Measurements from ENCODE around the gene DGKH. TPM values are rescaled to one million over a fixed set of nuclear protein-coding genes. Genes with fewer than 3 reads are reported as not detected.

The DGKH gene
- total RNA-seq, 1 experiment from 2014 or later = 5.2 TPM

DNA sequence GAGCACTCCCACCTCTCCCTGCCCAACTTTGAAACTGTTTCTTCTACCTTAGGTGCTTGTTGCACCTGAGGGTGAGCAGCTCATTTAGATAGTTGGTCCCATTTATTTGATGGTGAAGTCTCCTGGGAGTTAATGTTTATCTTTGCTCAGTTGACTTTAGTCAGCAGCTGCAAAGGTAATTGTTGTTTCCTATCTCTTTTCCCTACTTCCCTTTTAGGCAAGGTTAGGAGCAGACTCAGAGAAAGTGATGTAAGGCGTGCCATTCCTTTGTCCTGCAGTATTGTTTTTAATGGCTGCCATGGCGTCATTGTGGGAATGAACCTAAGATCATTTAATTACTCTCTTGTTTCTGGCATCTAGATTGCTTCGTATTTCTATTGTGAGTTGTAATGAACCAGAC is 235.1 kb downstream of the DGKH start:
- intact Hi-C loops (cut with micrococcal nuclease; ENCODE audit: unreplicated experiment) = no loop called here
- POLR2A ChIA-PET = no interaction called here
- CTCF ChIA-PET = no interaction called here
- Histone ChIP-seq H3K27me3 (replicated peaks; ENCODE audit: control insufficient read depth, insufficient read depth, low read length) (no peaks in the 10 kb centered on the region), H3K4me3 (ENCODE audit: low read depth, low read length) (no peak overlapping the region), H3K4me1 (peaks cover 16% of the 10 kb centered on the region), H3K9me3 (no peaks in the 10 kb centered on the region), H3K36me3 (ENCODE audit: control insufficient read depth, insufficient read depth, low read length) (no peaks in the 10 kb centered on the region)
- H3K9me3 Mint-ChIP-seq (ENCODE audit: unreplicated experiment) = no peaks in the 10 kb centered on the region
- no peaks in the 10 kb centered on the region for H3K27me3 Mint-ChIP-seq (ENCODE audit: insufficient read depth, unreplicated experiment)
- peaks cover 7% of the 10 kb centered on the region for H3K4me1 Mint-ChIP-seq (ENCODE audit: low read depth, unreplicated experiment)
- TF ChIP-seq, protein P1, sequence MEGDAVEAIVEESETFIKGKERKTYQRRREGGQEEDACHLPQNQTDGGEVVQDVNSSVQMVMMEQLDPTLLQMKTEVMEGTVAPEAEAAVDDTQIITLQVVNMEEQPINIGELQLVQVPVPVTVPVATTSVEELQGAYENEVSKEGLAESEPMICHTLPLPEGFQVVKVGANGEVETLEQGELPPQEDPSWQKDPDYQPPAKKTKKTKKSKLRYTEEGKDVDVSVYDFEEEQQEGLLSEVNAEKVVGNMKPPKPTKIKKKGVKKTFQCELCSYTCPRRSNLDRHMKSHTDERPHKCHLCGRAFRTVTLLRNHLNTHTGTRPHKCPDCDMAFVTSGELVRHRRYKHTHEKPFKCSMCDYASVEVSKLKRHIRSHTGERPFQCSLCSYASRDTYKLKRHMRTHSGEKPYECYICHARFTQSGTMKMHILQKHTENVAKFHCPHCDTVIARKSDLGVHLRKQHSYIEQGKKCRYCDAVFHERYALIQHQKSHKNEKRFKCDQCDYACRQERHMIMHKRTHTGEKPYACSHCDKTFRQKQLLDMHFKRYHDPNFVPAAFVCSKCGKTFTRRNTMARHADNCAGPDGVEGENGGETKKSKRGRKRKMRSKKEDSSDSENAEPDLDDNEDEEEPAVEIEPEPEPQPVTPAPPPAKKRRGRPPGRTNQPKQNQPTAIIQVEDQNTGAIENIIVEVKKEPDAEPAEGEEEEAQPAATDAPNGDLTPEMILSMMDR (IDR thresholded peaks at IDR 0.05; ENCODE audit: insufficient read depth in 1 of 2, low read depth in 1 of 2, low read length in 1 of 2, severe bottlenecking in 1 of 2, unreplicated experiment in 1 of 2) = no peak
- H3K36me3 Mint-ChIP-seq (ENCODE audit: insufficient read depth, unreplicated experiment) = peaks cover 6% of the 10 kb centered on the region
- no peak overlapping the region for H3K4me3 Mint-ChIP-seq (ENCODE audit: unreplicated experiment)
- BruUV-seq (replicated peaks) = no TSS peak
- no peak for DNase-seq
- H3K27ac Mint-ChIP-seq (ENCODE audit: unreplicated experiment) = no peak overlapping the region

DNA sequence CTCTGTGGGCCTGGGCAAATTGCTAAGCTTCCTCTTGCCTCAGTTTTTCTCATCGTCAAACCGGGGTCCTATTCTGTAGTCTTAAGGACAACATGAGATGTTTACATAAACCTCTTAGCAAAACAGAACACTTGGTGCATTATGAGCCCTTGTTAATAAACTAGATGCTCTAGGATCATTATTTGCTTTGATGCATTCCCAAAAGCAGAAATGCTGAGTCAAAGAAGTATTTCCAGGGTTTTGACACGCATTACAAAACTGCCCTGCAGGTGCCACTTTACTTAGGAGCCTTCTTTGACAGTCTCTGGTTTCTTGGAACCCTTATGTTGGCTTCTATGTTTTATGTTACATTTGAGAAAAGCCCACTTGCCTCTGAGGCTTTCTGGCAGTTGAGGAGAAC is 235.6 kb downstream of the DGKH start:
- CTCF ChIA-PET = no interaction called here
- Mint-ChIP-seq H3K4me1 (ENCODE audit: low read depth, unreplicated experiment) (peaks cover 7% of the 10 kb centered on the region), H3K9me3 (ENCODE audit: unreplicated experiment) (no peaks in the 10 kb centered on the region), H3K27ac (ENCODE audit: unreplicated experiment) (no peak overlapping the region), H3K4me3 (ENCODE audit: unreplicated experiment) (no peak overlapping the region), H3K27me3 (ENCODE audit: insufficient read depth, unreplicated experiment) (no peaks in the 10 kb centered on the region), H3K36me3 (ENCODE audit: insufficient read depth, unreplicated experiment) (peaks cover 10% of the 10 kb centered on the region)
- TF ChIP-seq, protein P1 (IDR thresholded peaks at IDR 0.05; ENCODE audit: insufficient read depth in 1 of 2, low read depth in 1 of 2, low read length in 1 of 2, severe bottlenecking in 1 of 2, unreplicated experiment in 1 of 2) = no peak
- no peaks in the 10 kb centered on the region for H3K27me3 ChIP-seq (replicated peaks; ENCODE audit: control insufficient read depth, insufficient read depth, low read length)
- BruUV-seq (replicated peaks) = no TSS peak
- POLR2A ChIA-PET = no interaction called here
- H3K4me1 ChIP-seq = peaks cover 16% of the 10 kb centered on the region
- intact Hi-C loops (cut with micrococcal nuclease; ENCODE audit: unreplicated experiment) = no loop called here
- no peaks in the 10 kb centered on the region for H3K9me3 ChIP-seq
- DNase-seq = no peak
- peaks cover 1% of the 10 kb centered on the region; the same call in 1 of the 2 replicates for H3K36me3 ChIP-seq (ENCODE audit: control insufficient read depth, insufficient read depth, low read length)
- H3K4me3 ChIP-seq (ENCODE audit: low read depth, low read length) = no peak overlapping the region

Other genes starting within 250 kb of the DGKH start
- 20.7 and 20.9 TPM in 2 replicates for gene VWA8, start 87.5 kb upstream of the DGKH start, total RNA-seq (2022)
- 28.6 and 29.3 TPM in 2 replicates for gene AKAP11, start 223.5 kb downstream of the DGKH start, total RNA-seq (2022)